Motor neuron (in vitro differentiated cells): ENCODE measurements around the gene DISP2. TPM values are rescaled to one million over a fixed set of nuclear protein-coding genes. Genes with fewer than 3 reads are reported as not detected.

Experiments used
- ATAC-seq, 8 experiments: fragments of 200-7000 bp; cut with Tn5 transposase; replicated peaks in 6 of 8; 2 replicates each; pipeline ENCODE4 v1.8.0; 2021; ENCODE audit warnings: mild to moderate bottlenecking in 8 of 8, moderate library complexity in 8 of 8
- H3K27ac ChIP-seq, 2 donors: fragments of 250-450 bp; sonication (Bioruptor Pico); 2 replicates each; pipeline ENCODE4 v1.9.0; 2021; ENCODE audit warnings: antibody characterized with exemption in 2 of 2, mild to moderate bottlenecking in 2 of 2, moderate library complexity in 1 of 2
- H3K4me1 ChIP-seq, 2 donors: fragments of 250-450 bp; sonication (Bioruptor Pico); replicated peaks in 1 of 2; 2 replicates each; pipeline ENCODE4 v1.6.1; 2021; ENCODE audit warnings: antibody characterized with exemption in 2 of 2, mild to moderate bottlenecking in 2 of 2, moderate library complexity in 1 of 2
- H3K4me3 ChIP-seq, 5 donors: fragments of 250-450 bp; sonication (Bioruptor Pico); 2 replicates each; pipeline ENCODE4 v1.9.0; 2021; ENCODE audit warnings: antibody characterized with exemption in 5 of 5, mild to moderate bottlenecking in 5 of 5, moderate library complexity in 4 of 5
- WGBS, 10 experiments: fragments of 450-650 bp; shearing (Covaris generic); methylation state at CpG; one replicate each; pipeline ENCODE4 v1.0.0; 2022; 5-methylcytosine and 5-hydroxymethylcytosine counted together
- in situ Hi-C, 9 experiments: fragments of 400-800 bp; cut with MboI; loops; one replicate each; pipeline ENCODE4 v1.15.0; 2021; ENCODE audit warnings: low sequenced_read_pairs in 9 of 9, low pct_unique_long_range_greater_than_20kb in 2 of 9; ENCODE audit not compliant: unreplicated experiment in 9 of 9
- total RNA-seq, 8 experiments: library from RNA; unstranded; fragments of 300-600 nt; gene quantifications; 2 replicates each; pipeline versions ENCODE4 v1.2.3 to v1.2.4, GENCODE V29; 2022

The DISP2 gene
- total RNA-seq, 8 experiments from 2014 or later = 0.17 to 9.1 (median 5.3) TPM

- ATAC-seq = peak in 2 of 8 experiments; percentile 51 to 58
- 0 to 75% (median 31%) methylated on average over 1 to 4 of the region's 4 CpGs for WGBS, 10 experiments
- peaks cover 4 to 7% of the 10 kb centered on the region in 2 donors for H3K4me1 ChIP-seq
- H3K4me3 ChIP-seq = no peak overlapping the region
- in situ Hi-C loops = no loop called here
- no peak overlapping the region for H3K27ac ChIP-seq
Measured at GRCh38 chr15:40379853-40380252, 21.8 kb downstream of the DISP2 start.

DNA sequence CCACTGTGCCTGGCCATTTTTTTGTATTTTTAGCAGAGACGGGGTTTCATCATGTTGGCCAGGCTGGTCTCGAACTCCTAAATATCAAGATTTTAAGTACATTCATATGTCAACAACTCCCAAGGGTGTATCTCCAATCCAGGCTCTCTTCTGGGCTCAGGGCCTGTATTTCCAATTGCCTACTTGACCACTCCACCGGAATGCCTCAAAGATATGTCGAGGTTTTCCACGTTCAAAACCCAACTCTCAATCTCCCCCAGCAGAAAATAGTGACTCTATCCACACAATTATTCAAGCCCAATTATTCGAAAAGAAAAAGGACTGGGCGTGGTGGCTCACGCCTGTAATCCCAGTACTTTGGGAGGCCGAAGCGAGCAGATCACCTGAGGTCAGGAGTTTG is 22.6 kb downstream of the DISP2 start:
- peaks cover 4 to 7% of the 10 kb centered on the region in 2 donors for H3K4me1 ChIP-seq
- in situ Hi-C loops = no loop called here
- WGBS, 10 experiments = 82 to 94% (median 90%) methylated on average over 2 to 10 of the region's 10 CpGs; no CpG with 5 or more reads in 4 of the 10 experiments
- no peak overlapping the region for H3K27ac ChIP-seq
- H3K4me3 ChIP-seq = no peak overlapping the region
- no peak for ATAC-seq

DNA sequence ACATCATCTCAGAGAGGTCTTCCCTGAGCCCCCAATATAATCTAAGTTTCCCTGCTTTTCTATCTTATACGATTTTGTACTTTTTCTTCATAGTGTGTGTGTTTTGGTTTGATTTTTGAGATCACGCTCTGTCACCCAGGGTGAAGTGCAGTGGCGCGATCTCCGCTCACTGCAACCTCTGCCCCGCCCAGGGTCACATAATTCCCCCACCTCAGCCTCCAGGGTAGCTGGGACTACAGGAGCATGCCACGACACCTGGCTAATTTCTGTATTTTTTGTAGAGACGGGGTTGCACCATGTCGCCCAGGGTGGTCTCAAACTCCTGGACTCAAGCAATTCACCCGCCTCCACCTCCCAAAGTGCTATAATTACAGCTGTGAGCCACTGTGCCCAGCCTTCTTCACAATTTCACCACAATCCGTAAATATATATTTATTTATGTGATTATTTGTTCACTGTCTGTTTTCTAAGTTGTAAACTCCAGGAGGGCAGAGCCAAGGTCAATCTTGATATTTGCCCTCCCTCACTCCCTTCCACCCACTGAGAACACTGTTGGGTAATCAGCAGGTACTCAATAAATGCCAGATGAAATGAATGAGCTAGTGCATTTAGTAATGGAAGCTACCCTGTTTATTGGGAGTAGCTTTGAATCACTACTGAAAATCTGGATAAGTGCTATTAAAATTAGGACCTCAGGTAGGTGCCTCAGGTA is 24.0 kb downstream of the DISP2 start:
- no peak overlapping the region for H3K4me3 ChIP-seq
- WGBS, 10 experiments = 62 to 93% (median 81%) methylated on average over 1 to 7 of the region's 11 CpGs; no CpG with 5 or more reads in 1 of the 10 experiments
- no peak for ATAC-seq
- in situ Hi-C loops = no loop called here
- H3K4me1 ChIP-seq = peaks cover 4 to 7% of the 10 kb centered on the region in 2 donors
- no peak overlapping the region for H3K27ac ChIP-seq

DNA sequence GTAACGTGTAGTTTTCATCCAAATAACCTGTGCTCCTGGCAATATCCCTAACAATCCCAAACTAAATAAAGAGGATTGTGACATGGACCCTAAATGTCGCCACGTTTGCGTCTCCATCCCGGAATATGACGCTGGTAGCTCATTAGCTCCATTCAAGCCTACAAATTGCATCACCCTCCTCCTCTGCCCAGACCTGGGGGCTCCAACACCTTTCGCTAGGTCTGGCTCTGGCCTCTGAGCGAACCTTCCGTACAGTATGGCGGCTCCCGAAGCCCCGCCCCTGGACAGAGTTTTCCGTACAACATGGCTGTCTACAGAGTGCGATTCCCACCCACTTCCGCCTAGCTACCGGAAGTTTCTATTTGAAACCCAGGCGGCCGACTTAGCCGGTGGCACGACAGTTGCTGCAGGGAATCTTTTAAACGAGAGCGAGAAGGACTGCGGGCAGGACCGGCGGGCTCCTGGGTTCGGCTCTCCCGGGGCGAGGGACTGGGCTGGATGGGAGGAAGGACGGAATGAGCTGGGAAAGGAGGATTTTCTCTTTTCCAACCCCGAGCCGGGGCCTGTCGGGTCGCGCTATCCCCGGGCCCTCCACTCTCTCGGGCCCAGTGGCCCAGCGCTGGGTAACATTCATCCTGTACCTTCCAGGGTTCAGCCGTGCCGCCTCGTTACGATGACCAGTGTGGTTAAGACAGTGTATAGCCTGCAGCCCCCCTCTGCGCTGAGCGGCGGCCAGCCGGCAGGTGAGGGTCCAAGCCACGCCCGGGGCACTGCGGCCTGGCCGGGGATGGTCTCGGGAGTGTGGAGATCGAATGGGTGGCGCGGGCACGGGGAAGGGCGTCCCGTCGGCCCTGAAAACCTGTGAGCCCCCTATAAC is 24.8 kb downstream of the DISP2 start, which contains the start of gene KNSTRN:
Gene KNSTRN, plus strand, starts transcription at position 142 of the 877 bp plus-strand sequence. Its CDS starts 115 bp downstream, at position 257.
- Histone ChIP-seq H3K4me3 (peak within 1 kb of the TSS; percentile 79 to 97 (median 82)), H3K27ac (peak within 1 kb of the TSS in 1 of 2 donors; percentile 5), H3K4me1 (peaks cover 4 to 7% of the 10 kb centered on the region in 2 donors)
- in situ Hi-C loops = no loop called here
- WGBS, 10 experiments = 0 to 73% (median 4%) methylated on average over 3 to 19 of the region's 57 CpGs; no CpG with 5 or more reads in 2 of the 10 experiments
- ATAC-seq = peak; percentile 94 to 99 (median 98)

DNA sequence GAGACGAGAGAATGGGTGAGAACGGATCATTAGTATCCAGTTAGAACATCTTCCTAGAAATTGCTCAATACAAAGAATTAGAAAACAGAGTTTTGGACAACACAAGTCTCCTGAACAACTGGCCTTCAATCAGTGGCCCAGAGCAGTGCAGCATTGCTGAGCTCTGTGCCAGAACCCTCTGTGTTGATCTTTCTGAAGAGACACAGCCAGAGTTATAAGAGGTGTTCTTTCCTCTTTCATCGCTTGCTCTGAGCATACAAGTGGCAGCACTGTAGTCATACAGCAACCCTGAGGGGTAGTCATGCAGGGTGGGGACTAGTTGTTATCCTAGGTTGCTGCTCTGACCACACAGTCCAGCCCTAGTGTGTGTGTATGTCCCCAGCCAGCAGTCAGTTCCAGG is 28.5 kb downstream of the DISP2 start:
- 90 to 100% (median 100%) methylated on average over 1 to 2 of the region's 3 CpGs; no CpG with 5 or more reads in 3 of the 10 experiments for WGBS, 10 experiments
- ATAC-seq = no peak
- no peak overlapping the region for H3K27ac ChIP-seq
- peaks cover 4 to 7% of the 10 kb centered on the region in 2 donors for H3K4me1 ChIP-seq
- H3K4me3 ChIP-seq = no peak overlapping the region
- in situ Hi-C loops = no loop called here

DNA sequence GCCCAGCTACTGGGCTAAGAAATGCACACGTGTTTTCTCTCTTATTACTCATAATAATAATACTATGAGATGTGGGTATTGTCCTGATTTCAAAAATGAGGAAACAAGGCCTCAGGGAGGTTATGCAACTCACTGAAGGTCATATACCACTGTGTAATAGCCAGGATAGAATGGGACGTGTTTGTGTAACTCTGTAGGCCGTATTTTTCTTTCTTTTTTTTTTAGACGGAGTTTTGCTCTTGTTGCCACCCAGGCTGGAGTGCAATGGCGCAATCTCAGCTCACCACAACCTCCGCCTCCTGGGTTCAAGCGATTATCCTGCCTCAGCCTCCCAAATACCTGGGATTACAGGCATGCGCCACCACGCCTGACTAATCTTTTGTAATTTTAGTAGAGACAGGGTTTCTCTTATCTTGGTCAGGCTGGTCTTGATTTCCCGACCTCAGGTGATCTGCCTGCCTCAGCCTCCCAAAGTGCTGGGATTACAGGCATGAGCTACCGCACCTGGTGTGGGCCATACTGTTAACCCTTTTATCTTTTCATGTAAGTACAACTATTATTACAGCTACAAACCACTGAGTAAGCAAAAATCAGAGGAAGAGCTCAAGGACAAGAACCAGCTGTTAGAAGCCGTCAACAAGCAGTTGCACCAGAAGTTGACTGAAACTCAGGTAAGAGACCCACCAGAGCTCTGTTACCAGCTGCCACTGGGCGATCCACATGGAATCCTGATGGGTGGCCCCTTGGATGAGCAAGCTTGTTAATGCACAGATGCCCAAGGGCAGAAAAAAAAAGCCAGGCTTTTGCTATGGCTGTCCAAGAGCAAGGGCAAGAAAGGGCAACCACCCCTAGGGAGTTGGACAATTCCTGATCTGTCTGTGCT is 31.2 kb downstream of the DISP2 start:
- 71 to 100% (median 97%) methylated on average over 1 to 13 of the region's 13 CpGs; no CpG with 5 or more reads in 1 of the 10 experiments for WGBS, 10 experiments
- no peaks in the 10 kb centered on the region for H3K4me1 ChIP-seq
- in situ Hi-C loops = no loop called here
- H3K27ac ChIP-seq = no peak overlapping the region
- H3K4me3 ChIP-seq = no peak overlapping the region
- ATAC-seq = no peak

- Histone ChIP-seq H3K27ac (no peak overlapping the region), H3K4me3 (no peak overlapping the region), H3K4me1 (no peaks in the 10 kb centered on the region)
- WGBS, 10 experiments = 80 to 100% (median 92%) methylated on average over 1 to 2 of the region's 2 CpGs; no CpG with 5 or more reads in 7 of the 10 experiments
- ATAC-seq = no peak
- in situ Hi-C loops = no loop called here
Measured at GRCh38 chr15:40389824-40390595, 32.0 kb downstream of the DISP2 start.

DNA sequence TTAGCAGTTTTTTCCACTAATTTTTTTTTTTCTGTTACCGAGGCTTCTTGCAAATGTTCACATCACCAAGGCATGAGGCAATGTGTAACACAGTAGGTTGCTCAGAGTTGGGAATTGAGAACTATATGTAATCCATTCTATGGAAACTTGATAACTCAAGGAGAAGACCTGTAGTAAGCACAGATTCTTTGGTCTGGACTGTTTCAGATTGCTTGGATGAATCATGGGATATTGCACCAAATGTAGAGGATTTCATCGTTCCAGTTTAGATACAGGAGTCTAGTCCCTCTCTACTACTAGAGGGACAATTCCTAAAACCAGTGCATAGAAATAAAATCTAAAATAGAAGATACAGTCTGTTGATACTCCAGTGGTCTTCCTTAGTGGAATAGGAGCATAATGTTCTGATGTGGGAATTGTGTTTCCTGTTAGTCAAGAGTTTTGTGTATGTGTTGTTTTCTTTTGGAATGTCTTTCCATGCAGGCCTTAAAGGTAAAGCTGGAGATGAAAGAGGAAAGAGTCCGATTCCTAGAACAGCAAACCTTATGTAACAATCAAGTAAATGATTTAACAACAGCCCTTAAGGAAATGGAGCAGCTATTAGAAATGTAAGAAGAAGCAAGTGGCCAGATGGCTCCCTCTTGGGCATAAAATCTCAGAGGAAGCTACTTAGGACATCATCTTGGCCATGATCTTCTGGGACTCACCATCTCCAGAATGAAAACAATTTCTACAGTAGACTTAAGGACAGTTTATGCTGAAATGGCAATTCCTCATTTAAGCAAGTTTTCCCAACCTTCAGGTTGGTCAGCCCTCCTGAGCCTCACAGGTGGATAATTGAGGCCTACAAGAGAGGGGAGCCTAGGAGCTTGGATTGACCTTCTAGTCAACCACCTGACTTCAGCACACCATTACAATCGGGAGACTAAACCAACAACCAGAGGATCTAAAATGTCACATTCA is 35.2 kb downstream of the DISP2 start:
- in situ Hi-C loops = no loop called here
- no peak for ATAC-seq
- 86 to 100% (median 96%) methylated on average over 1 to 4 of the region's 4 CpGs for WGBS, 10 experiments
- Histone ChIP-seq H3K4me1 (no peaks in the 10 kb centered on the region), H3K4me3 (no peak overlapping the region), H3K27ac (no peak overlapping the region)

DNA sequence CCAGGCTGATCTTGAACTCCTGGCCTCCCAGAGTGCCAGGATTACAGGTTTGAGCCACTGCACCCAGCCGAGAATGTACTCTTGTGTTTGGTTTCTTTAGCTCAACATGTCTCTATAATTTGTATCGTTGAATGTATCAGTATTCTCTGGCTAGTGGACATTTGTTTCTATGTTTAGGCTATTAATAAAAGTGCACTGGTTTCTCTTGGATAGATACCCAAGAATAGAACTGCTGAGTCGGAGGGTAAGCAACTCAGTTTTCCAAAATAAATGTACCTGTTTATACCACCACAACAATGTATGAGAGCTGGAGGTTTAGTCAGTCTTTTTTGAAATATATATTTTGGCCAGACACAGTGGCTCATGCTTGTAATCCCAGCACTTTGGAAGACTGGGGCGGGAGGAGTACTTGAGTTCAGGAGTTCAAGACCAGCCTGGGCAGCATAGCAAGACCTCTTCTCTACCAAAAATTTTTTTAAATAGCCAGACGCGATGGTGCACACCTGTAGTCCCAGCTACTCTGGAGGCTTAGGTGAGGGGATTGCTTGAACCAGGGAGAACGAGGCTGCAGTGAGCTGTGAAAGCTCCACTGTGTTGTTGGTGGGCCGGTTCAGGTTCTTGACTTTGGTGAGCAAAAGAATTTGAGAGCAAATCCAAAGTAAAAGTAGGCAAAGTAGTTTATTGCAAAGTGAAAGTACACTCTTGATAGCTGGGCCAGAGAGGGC is 39.8 kb downstream of the DISP2 start:
- 77 to 96% (median 92%) methylated on average over 2 to 8 of the region's 8 CpGs; no CpG with 5 or more reads in 2 of the 10 experiments for WGBS, 10 experiments
- no peak overlapping the region for H3K4me3 ChIP-seq
- no peak for ATAC-seq
- in situ Hi-C loops = no loop called here
- H3K27ac ChIP-seq = no peak overlapping the region
- no peaks in the 10 kb centered on the region for H3K4me1 ChIP-seq

GRCh38 chr15:40398413-40398873 is 40.4 kb downstream of the DISP2 start:
- H3K27ac ChIP-seq = no peak overlapping the region
- in situ Hi-C loops = no loop called here
- H3K4me1 ChIP-seq = no peaks in the 10 kb centered on the region
- ATAC-seq = no peak
- WGBS, 10 experiments = 20 to 90% (median 80%) methylated on average over 1 to 4 of the region's 4 CpGs; no CpG with 5 or more reads in 3 of the 10 experiments
- H3K4me3 ChIP-seq = no peak overlapping the region
